GM18951 (cell line): ENCODE data around the gene RNF208.

ENCODE experiments used
- POLR2A ChIP-seq: IDR thresholded peaks from 4 replicates; pipeline ENCODE4 v1.6.1; 2011; ENCODE audit warnings: mild to moderate bottlenecking; ENCODE audit not compliant: insufficient read length, insufficient read depth; ENCODE audit errors: extremely low read depth
- in situ Hi-C: fragments of 300-500 bp; cut with MboI; formaldehyde crosslinking; loops from one replicate; pipeline ENCODE4 v1.12.0; 2022; ENCODE audit warnings: low sequenced_read_pairs, mixed read lengths, inconsistent platforms; ENCODE audit not compliant: unreplicated experiment

Gene RNF208, protein sequence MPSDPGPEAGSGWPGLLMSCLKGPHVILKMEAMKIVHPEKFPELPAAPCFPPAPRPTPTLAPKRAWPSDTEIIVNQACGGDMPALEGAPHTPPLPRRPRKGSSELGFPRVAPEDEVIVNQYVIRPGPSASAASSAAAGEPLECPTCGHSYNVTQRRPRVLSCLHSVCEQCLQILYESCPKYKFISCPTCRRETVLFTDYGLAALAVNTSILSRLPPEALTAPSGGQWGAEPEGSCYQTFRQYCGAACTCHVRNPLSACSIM

DNA sequence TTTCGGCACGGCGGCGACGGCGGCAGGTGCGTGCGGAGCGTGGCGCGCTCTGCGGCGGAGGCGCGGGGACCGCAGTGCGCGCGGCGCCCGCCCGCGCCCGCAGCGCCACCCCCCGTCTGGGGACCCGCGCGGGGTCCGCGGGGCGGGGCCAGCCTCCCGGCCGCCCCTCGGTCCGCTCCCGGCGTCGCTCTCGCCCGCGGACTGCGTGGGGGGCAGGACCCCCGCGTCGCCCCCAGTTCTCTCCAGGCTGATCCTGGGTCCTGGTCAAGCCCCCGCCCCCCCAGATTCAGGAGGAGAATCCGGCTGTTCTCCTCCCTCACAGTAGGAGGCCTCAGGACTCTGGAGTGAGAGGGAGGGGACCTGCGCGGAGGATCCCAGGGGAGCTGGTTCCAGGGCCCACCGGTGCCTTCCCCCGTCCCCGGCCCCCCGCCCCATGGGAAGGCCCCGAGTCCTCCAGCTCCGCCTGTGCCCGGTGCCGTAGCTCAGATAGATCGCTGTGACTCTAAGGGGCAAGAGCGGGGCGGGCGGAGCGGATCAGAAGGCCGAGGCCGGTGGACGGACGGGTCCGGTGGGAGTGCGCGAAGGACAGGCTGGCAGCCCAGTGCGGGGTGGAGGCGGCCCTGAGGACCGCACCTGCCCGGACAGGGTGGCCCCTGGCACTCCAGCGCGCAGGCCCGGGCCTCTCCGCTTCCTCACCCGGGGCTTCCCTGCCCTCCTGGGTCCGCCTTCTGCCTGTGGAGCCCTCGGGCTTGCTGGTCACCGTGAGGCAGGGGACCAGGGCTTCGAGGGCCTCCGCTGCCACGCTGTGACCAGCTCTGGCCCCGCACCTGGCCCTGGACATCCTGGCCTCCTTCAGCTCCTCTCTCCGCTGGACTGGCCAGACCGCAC lies at the start of gene RNF208:
RNF208 (minus strand) TSS at position 51 of the 888 bp plus-strand sequence. CDS start 1,028 bp downstream, outside the sequence.
- TF ChIP-seq POLR2A: peak; percentile 25
- in situ Hi-C loops: loop anchor here (10.0 kb wide), 1 partner anchor 98 kb away; no protein-coding TSS in a partner anchor

- no peak for TF ChIP-seq POLR2A
- in situ Hi-C loops: no loop called here
These were observed 49.6 kb upstream of the RNF208 start for GRCh38 chr9:137271696-137272076.

GRCh38 chr9:137270929-137271695 lies 49.1 kb upstream of the RNF208 start:
- TF ChIP-seq POLR2A: no peak
- in situ Hi-C loops: no loop called here

GRCh38 chr9:137269231-137269772 lies 47.3 kb upstream of the RNF208 start:
- in situ Hi-C loops: no loop called here

GRCh38 chr9:137268538-137269201 lies 46.6 kb upstream of the RNF208 start:
- in situ Hi-C loops: no loop called here
- TF ChIP-seq POLR2A: no peak

More at GRCh38 chr9:137269231-137269772, 47.3 kb upstream of the RNF208 start:
- TF ChIP-seq POLR2A: no peak

DNA sequence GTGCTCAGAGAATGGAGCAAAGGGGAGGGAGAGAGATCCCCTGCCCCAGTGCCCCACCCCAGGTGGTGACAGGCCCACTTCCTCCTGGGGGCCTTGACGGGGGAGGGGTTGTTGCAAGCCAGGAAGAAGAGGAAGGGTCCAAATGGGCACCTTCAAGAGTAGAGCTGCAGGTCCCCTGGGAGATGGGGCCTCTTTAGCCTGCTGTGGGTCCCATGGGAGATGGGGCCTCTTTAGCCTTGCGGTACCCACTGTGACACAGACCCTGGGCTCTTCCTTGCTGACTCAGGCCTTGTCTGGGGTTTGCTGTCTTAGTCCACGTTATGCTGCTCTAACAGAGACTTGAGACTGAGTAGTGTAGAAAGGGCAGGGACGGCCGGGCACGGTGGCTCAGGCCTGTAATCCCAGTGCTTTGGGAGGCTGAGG lies 45.9 kb upstream of the RNF208 start:
- no peak for TF ChIP-seq POLR2A
- in situ Hi-C loops: no loop called here

DNA sequence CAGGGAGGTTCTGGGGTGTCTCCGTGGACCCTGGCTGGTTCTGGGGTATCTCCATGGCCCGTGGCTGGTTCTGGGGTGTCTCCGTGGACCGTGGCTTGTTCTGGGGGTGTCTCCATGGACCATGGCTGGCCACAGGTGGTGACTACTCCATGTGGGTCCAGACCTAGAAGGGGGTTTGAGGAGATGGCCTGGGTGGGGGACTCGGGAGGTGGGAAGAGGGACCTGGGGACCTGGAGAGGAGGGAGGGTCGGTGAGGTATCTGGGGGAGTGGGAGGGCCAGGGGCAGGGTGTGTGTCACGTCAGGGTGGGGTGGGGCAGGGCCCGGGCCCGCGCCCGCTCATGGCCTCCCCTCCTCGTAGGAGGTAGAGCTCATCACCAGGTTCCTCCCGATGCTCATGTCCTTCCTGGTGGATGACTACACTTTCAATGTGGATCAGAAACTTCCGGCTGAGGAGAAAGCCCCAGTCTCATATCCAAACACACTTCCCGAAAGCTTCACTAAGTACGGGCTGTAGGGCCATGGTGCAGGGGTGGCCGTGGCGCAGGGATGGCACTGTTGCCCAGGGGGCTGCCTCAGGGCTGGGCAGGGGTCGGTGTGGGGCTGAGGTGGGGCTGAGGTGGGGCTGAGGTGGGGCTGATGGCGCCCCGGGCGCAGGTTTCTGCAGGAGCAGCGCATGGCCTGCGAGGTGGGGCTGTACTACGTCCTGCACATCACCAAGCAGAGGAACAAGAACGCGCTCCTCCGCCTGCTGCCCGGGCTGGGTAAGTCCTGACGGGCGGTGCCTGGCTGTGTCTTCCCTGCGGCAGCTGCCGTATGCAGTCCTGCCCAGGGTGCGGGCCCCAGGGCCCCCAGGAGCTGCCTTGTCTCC lies 44.8 kb upstream of the RNF208 start:
- in situ Hi-C loops: no loop called here
- no peak for TF ChIP-seq POLR2A

- TF ChIP-seq POLR2A: no peak
- in situ Hi-C loops: no loop called here
These were observed 44.1 kb upstream of the RNF208 start for GRCh38 chr9:137266162-137266527.

GRCh38 chr9:137265496-137266161 lies 43.6 kb upstream of the RNF208 start:
- in situ Hi-C loops: no loop called here
- no peak for TF ChIP-seq POLR2A

GRCh38 chr9:137264067-137264466 lies 42.0 kb upstream of the RNF208 start:
- TF ChIP-seq POLR2A: no peak
- in situ Hi-C loops: no loop called here

DNA sequence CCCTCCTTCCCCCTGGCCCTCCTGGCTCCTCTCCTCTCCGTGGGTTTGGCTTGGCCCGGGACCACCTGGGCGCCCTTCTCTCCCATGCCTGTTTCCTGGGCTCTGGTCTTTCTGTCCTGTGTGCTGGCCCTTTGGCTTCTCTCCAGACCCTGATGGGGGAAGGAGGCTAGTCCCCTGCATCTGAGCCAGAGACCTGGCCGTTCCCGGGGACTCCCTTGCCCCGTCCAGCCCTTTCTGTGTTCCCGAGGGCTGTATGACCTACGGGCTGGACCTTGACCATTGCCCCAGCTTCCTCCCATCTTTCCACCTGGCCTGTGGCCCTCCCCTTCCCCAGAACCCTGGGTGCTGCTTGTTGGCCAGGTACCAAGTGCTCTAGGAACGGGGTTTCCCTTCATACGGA lies 41.5 kb upstream of the RNF208 start:
- no peak for TF ChIP-seq POLR2A
- in situ Hi-C loops: no loop called here
